ENCODE results near the gene RASAL2. TPM values are rescaled to one million over a fixed set of nuclear protein-coding genes. Genes with fewer than 3 reads are reported as not detected.

RASAL2 gene
- total RNA-seq, 3 donors from 2014 or later, result 28.5 to 41.0 (median 40.5) TPM

- intact Hi-C loops (cut with DNase I; ENCODE audit: low total_unique reads), result no loop called here
- Histone ChIP-seq H3K27ac (peak overlapping the region; percentile 41), H3K9me3 (no peaks in the 10 kb centered on the region), H3K4me3 (no peak overlapping the region), H3K4me1 (no peaks in the 10 kb centered on the region), H3K27me3 (no peaks in the 10 kb centered on the region), H3K36me3 (no peaks in the 10 kb centered on the region)
- TF ChIP-seq CTCF (IDR thresholded peaks at IDR 0.05) (no peak), POLR2A (IDR thresholded peaks at IDR 0.05) (no peak), POLR2AphosphoS5 (IDR thresholded peaks at IDR 0.05) (no peak)
- DNase-seq (ENCODE audit: low spot score in 2 of 2), result no peak
Observed at GRCh38 chr1:178284058-178284457, 190.2 kb downstream of the RASAL2 start.

- no peak overlapping the region for H3K4me3 ChIP-seq
- intact Hi-C loops (cut with DNase I; ENCODE audit: low total_unique reads), result no loop called here
Observed at GRCh38 chr1:178291166-178291565, 197.3 kb downstream of the RASAL2 start.

DNA sequence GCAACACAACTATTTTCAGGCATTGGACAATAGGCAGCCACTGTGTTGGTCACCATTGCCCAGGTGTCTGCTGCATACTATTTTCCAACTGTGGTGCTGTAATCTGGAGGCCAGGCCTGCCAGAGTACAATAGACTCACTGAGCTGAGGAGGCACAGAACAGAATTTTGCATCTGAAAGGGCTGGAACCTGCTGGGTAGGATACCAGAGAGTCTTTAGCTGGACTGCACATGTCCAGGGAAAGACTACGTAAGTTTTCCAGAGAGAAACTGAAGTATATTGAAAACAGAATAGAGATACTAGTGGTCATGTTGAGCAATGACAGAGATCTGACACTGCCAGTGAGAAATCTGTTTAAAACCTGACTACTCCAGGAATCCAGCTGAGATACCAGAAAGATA is 200.8 kb downstream of the RASAL2 start:
- Histone ChIP-seq H3K27me3 (no peaks in the 10 kb centered on the region), H3K27ac (no peak overlapping the region), H3K4me3 (no peak overlapping the region), H3K4me1 (no peaks in the 10 kb centered on the region), H3K9me3 (no peaks in the 10 kb centered on the region), H3K36me3 (no peaks in the 10 kb centered on the region)
- intact Hi-C loops (cut with DNase I; ENCODE audit: low total_unique reads), result no loop called here
- DNase-seq (ENCODE audit: low spot score in 2 of 2), result no peak
- TF ChIP-seq CTCF (IDR thresholded peaks at IDR 0.05), result no peak
- TF ChIP-seq POLR2AphosphoS5 (IDR thresholded peaks at IDR 0.05), result no peak

More at GRCh38 chr1:178291166-178291565, 197.3 kb downstream of the RASAL2 start:
- no peak overlapping the region for H3K27ac ChIP-seq
- H3K27me3 ChIP-seq, result no peaks in the 10 kb centered on the region
- no peak for TF ChIP-seq CTCF (IDR thresholded peaks at IDR 0.05)
- TF ChIP-seq POLR2AphosphoS5 (IDR thresholded peaks at IDR 0.05), result no peak
- TF ChIP-seq POLR2A (IDR thresholded peaks at IDR 0.05), result no peak
- no peak for DNase-seq (ENCODE audit: low spot score in 2 of 2)
- H3K9me3 ChIP-seq, result no peaks in the 10 kb centered on the region
- no peaks in the 10 kb centered on the region for H3K36me3 ChIP-seq
- no peaks in the 10 kb centered on the region for H3K4me1 ChIP-seq

GRCh38 chr1:178300352-178300699 is 206.4 kb downstream of the RASAL2 start:
- peak overlapping the region in 1 of 2 donors; percentile 25 for H3K27ac ChIP-seq
- H3K9me3 ChIP-seq, result no peaks in the 10 kb centered on the region
- H3K27me3 ChIP-seq, result no peaks in the 10 kb centered on the region
- H3K4me1 ChIP-seq, result no peaks in the 10 kb centered on the region
- TF ChIP-seq POLR2AphosphoS5 (IDR thresholded peaks at IDR 0.05) (no peak), CTCF (IDR thresholded peaks at IDR 0.05) (no peak), POLR2A (IDR thresholded peaks at IDR 0.05) (no peak)
- no peak for DNase-seq (ENCODE audit: low spot score in 2 of 2)
- no peaks in the 10 kb centered on the region for H3K36me3 ChIP-seq
- H3K4me3 ChIP-seq, result no peak overlapping the region
- intact Hi-C loops (cut with DNase I; ENCODE audit: low total_unique reads), result no loop called here

GRCh38 chr1:178301141-178301540 is 207.2 kb downstream of the RASAL2 start:
- H3K27ac ChIP-seq, result no peak overlapping the region
- DNase-seq (ENCODE audit: low spot score in 2 of 2), result no peak
- H3K4me1 ChIP-seq, result no peaks in the 10 kb centered on the region
- intact Hi-C loops (cut with DNase I; ENCODE audit: low total_unique reads), result no loop called here
- no peaks in the 10 kb centered on the region for H3K9me3 ChIP-seq
- H3K4me3 ChIP-seq, result no peak overlapping the region
- no peaks in the 10 kb centered on the region for H3K36me3 ChIP-seq
- no peak for TF ChIP-seq CTCF (IDR thresholded peaks at IDR 0.05)
- no peak for TF ChIP-seq POLR2AphosphoS5 (IDR thresholded peaks at IDR 0.05)
- no peak for TF ChIP-seq POLR2A (IDR thresholded peaks at IDR 0.05)
- no peaks in the 10 kb centered on the region for H3K27me3 ChIP-seq
